Measurements from ENCODE around the gene ACP5.

The ACP5 gene

GRCh38 chr19:11552666-11553372 is 24.6 kb downstream of the ACP5 start:
- peaks cover 35 to 73% of the 10 kb centered on the region in 2 experiments for H3K36me3 ChIP-seq (ENCODE audit: control insufficient read depth in 1 of 2, insufficient read depth in 2 of 2, low read depth in 1 of 2, low read length in 2 of 2)
- H2BK5ac ChIP-seq (ENCODE audit: low read depth, low read length, poor library complexity, severe bottlenecking), result no peak overlapping the region
- WGBS, result 89% methylated on average over 19 of the region's 20 CpGs
- H4K91ac ChIP-seq (ENCODE audit: low read length), result no peak overlapping the region
- DNase-seq, result no peak
- H3K14ac ChIP-seq (ENCODE audit: low read length in 2 of 2), result no peak overlapping the region
- no peak overlapping the region for H3K27ac ChIP-seq (ENCODE audit: low read length, poor library complexity, severe bottlenecking)
- no peak overlapping the region for H3K23ac ChIP-seq (ENCODE audit: low read length in 2 of 2)
- no peak overlapping the region for H2BK12ac ChIP-seq (ENCODE audit: low read length in 2 of 2)
- H3K4me2 ChIP-seq (ENCODE audit: low read length, poor library complexity, severe bottlenecking), result no peak overlapping the region
- no peak overlapping the region for H2AK5ac ChIP-seq (ENCODE audit: low read length, severe bottlenecking)
- no peak overlapping the region for H3K9ac ChIP-seq (ENCODE audit: low read length)
- no peak overlapping the region for H2BK15ac ChIP-seq (ENCODE audit: low read depth, poor library complexity, severe bottlenecking)
- no peak overlapping the region for H3K4ac ChIP-seq (ENCODE audit: low read depth in 1 of 2, low read length in 2 of 2)
- H3K9me3 ChIP-seq (ENCODE audit: control insufficient read depth, low read length), result no peaks in the 10 kb centered on the region
- no peak overlapping the region for H2AFZ ChIP-seq (ENCODE audit: low read depth, low read length)
- H3K79me1 ChIP-seq (replicated peaks; ENCODE audit: low read length, poor library complexity, severe bottlenecking), result peaks cover 25% of the 10 kb centered on the region
- H2BK120ac ChIP-seq (ENCODE audit: low read depth, low read length), result no peak overlapping the region
- H3K4me3 ChIP-seq (ENCODE audit: insufficient read depth in 1 of 2, low read depth in 1 of 2, low read length in 2 of 2), result no peak overlapping the region
- no peak overlapping the region for H4K8ac ChIP-seq (ENCODE audit: low read length)
- H3K18ac ChIP-seq (ENCODE audit: low read depth in 1 of 2, low read length in 2 of 2), result no peak overlapping the region
- H3K27me3 ChIP-seq (ENCODE audit: control insufficient read depth in 1 of 2, insufficient read depth in 1 of 2, low read length in 2 of 2), result no peaks in the 10 kb centered on the region
- peaks cover 6% of the 10 kb centered on the region for H3K4me1 ChIP-seq (ENCODE audit: control insufficient read depth, insufficient read depth, low read depth, low read length)

DNA sequence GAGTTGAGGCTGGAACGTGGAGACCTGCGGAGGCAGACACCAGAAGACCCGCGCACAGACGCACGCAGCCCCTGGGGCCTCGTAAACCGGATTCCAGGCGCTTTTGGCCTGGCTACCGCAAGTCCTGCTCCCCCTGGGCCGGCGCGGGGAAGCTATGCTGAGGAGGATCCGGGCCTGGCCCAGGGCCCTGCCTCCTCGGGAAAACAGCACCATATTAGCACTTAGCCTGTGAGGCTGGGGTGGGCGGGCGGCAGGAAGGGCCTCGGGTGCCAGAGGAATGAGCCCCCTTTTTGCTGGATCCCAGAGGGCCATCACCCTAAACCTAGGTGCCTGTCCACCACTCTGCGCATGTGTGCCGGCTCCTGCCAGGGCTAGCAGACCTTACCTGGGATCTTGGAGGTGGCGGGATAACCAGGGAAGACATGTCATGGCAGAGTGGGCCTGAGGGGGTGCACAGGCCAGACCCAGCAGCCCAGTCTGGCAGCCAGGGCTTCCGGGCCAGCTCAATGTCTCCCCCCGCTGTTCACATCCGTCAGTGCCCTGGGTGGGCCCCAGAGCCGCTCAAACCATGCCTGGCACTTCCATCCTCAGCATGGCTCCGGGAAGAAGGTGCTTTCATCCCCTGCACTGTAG is 25.7 kb downstream of the ACP5 start:
- H3K9ac ChIP-seq (ENCODE audit: low read length), result no peak overlapping the region
- H3K79me1 ChIP-seq (replicated peaks; ENCODE audit: low read length, poor library complexity, severe bottlenecking), result peaks cover 22% of the 10 kb centered on the region
- no peak overlapping the region for H2AK5ac ChIP-seq (ENCODE audit: low read length, severe bottlenecking)
- H3K27ac ChIP-seq (ENCODE audit: low read length, poor library complexity, severe bottlenecking), result no peak overlapping the region
- H2BK12ac ChIP-seq (ENCODE audit: low read length in 2 of 2), result no peak overlapping the region
- H2BK15ac ChIP-seq (ENCODE audit: low read depth, poor library complexity, severe bottlenecking), result no peak overlapping the region
- H4K91ac ChIP-seq (ENCODE audit: low read length), result no peak overlapping the region
- H3K27me3 ChIP-seq (ENCODE audit: control insufficient read depth in 1 of 2, insufficient read depth in 1 of 2, low read length in 2 of 2), result no peaks in the 10 kb centered on the region
- H3K4me3 ChIP-seq (ENCODE audit: insufficient read depth in 1 of 2, low read depth in 1 of 2, low read length in 2 of 2), result no peak overlapping the region
- peak overlapping the region; percentile 53 for H4K8ac ChIP-seq (ENCODE audit: low read length)
- H3K36me3 ChIP-seq (ENCODE audit: control insufficient read depth in 1 of 2, insufficient read depth in 2 of 2, low read depth in 1 of 2, low read length in 2 of 2), result peaks cover 35 to 75% of the 10 kb centered on the region in 2 experiments
- H3K14ac ChIP-seq (ENCODE audit: low read length in 2 of 2), result no peak overlapping the region
- H2AFZ ChIP-seq (ENCODE audit: low read depth, low read length), result no peak overlapping the region
- H3K18ac ChIP-seq (ENCODE audit: low read depth in 1 of 2, low read length in 2 of 2), result no peak overlapping the region
- H3K4me1 ChIP-seq (ENCODE audit: control insufficient read depth, insufficient read depth, low read depth, low read length), result no peaks in the 10 kb centered on the region
- no peak overlapping the region for H3K4me2 ChIP-seq (ENCODE audit: low read length, poor library complexity, severe bottlenecking)
- H3K23ac ChIP-seq (ENCODE audit: low read length in 2 of 2), result no peak overlapping the region
- DNase-seq, result no peak
- H3K4ac ChIP-seq (ENCODE audit: low read depth in 1 of 2, low read length in 2 of 2), result no peak overlapping the region
- H2BK120ac ChIP-seq (ENCODE audit: low read depth, low read length), result no peak overlapping the region
- H2BK5ac ChIP-seq (ENCODE audit: low read depth, low read length, poor library complexity, severe bottlenecking), result no peak overlapping the region
- no peaks in the 10 kb centered on the region for H3K9me3 ChIP-seq (ENCODE audit: control insufficient read depth, low read length)
- 88% methylated on average over 26 of the region's 26 CpGs for WGBS

GRCh38 chr19:11550265-11550664 is 27.2 kb downstream of the ACP5 start:
- H3K9ac ChIP-seq (ENCODE audit: low read length), result no peak overlapping the region
- no peak overlapping the region for H2BK15ac ChIP-seq (ENCODE audit: low read depth, poor library complexity, severe bottlenecking)
- H3K36me3 ChIP-seq (ENCODE audit: control insufficient read depth in 1 of 2, insufficient read depth in 2 of 2, low read depth in 1 of 2, low read length in 2 of 2), result peaks cover 27 to 63% of the 10 kb centered on the region in 2 experiments
- H2BK12ac ChIP-seq (ENCODE audit: low read length in 2 of 2), result no peak overlapping the region
- H3K27ac ChIP-seq (ENCODE audit: low read length, poor library complexity, severe bottlenecking), result no peak overlapping the region
- no peak overlapping the region for H3K4ac ChIP-seq (ENCODE audit: low read depth in 1 of 2, low read length in 2 of 2)
- H3K27me3 ChIP-seq (ENCODE audit: control insufficient read depth in 1 of 2, insufficient read depth in 1 of 2, low read length in 2 of 2), result no peaks in the 10 kb centered on the region
- H2BK120ac ChIP-seq (ENCODE audit: low read depth, low read length), result no peak overlapping the region
- no peak overlapping the region for H3K23ac ChIP-seq (ENCODE audit: low read length in 2 of 2)
- H3K4me2 ChIP-seq (ENCODE audit: low read length, poor library complexity, severe bottlenecking), result no peak overlapping the region
- H4K8ac ChIP-seq (ENCODE audit: low read length), result no peak overlapping the region
- no peak overlapping the region for H3K4me3 ChIP-seq (ENCODE audit: insufficient read depth in 1 of 2, low read depth in 1 of 2, low read length in 2 of 2)
- no peak for DNase-seq
- H3K4me1 ChIP-seq (ENCODE audit: control insufficient read depth, insufficient read depth, low read depth, low read length), result peaks cover 3% of the 10 kb centered on the region
- no peak overlapping the region for H4K91ac ChIP-seq (ENCODE audit: low read length)
- no peak overlapping the region for H2AFZ ChIP-seq (ENCODE audit: low read depth, low read length)
- 94% methylated on average over 8 of the region's 8 CpGs for WGBS
- H3K14ac ChIP-seq (ENCODE audit: low read length in 2 of 2), result no peak overlapping the region
- no peak overlapping the region for H2AK5ac ChIP-seq (ENCODE audit: low read length, severe bottlenecking)
- no peaks in the 10 kb centered on the region for H3K9me3 ChIP-seq (ENCODE audit: control insufficient read depth, low read length)
- H3K79me1 ChIP-seq (replicated peaks; ENCODE audit: low read length, poor library complexity, severe bottlenecking), result peaks cover 13% of the 10 kb centered on the region
- H3K18ac ChIP-seq (ENCODE audit: low read depth in 1 of 2, low read length in 2 of 2), result no peak overlapping the region
- H2BK5ac ChIP-seq (ENCODE audit: low read depth, low read length, poor library complexity, severe bottlenecking), result no peak overlapping the region

DNA sequence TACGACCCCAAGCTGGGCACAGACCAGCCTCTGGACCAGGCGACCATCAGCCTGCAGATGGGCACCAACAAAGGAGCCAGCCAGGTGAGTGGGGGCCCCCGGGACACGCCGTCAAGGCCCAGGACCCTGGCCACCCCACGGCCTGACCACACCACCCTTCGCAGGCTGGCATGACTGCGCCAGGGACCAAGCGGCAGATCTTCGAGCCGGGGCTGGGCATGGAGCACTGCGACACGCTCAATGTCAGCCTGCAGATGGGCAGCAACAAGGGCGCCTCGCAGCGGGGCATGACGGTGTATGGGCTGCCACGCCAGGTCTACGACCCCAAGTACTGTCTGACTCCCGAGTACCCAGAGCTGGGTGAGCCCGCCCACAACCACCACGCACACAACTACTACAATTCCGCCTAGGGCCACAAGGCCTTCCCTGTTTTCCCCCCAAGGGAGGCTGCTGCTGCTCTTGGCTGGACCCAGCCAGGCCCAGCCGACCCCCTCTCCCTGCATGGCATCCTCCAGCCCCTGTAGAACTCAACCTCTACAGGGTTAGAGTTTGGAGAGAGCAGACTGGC is 28.0 kb downstream of the ACP5 start:
- Histone ChIP-seq H3K27me3 (ENCODE audit: control insufficient read depth in 1 of 2, insufficient read depth in 1 of 2, low read length in 2 of 2) (no peaks in the 10 kb centered on the region), H3K4me1 (ENCODE audit: control insufficient read depth, insufficient read depth, low read depth, low read length) (peaks cover 3% of the 10 kb centered on the region), H3K9me3 (ENCODE audit: control insufficient read depth, low read length) (no peaks in the 10 kb centered on the region), H3K9ac (ENCODE audit: low read length) (no peak overlapping the region), H3K23ac (ENCODE audit: low read length in 2 of 2) (no peak overlapping the region), H3K79me1 (replicated peaks; ENCODE audit: low read length, poor library complexity, severe bottlenecking) (peaks cover 11% of the 10 kb centered on the region), H4K8ac (ENCODE audit: low read length) (no peak overlapping the region), H2AFZ (ENCODE audit: low read depth, low read length) (no peak overlapping the region), H2BK5ac (ENCODE audit: low read depth, low read length, poor library complexity, severe bottlenecking) (no peak overlapping the region), H3K4ac (ENCODE audit: low read depth in 1 of 2, low read length in 2 of 2) (no peak overlapping the region), H3K27ac (ENCODE audit: low read length, poor library complexity, severe bottlenecking) (no peak overlapping the region), H2BK12ac (ENCODE audit: low read length in 2 of 2) (no peak overlapping the region), H3K4me3 (ENCODE audit: insufficient read depth in 1 of 2, low read depth in 1 of 2, low read length in 2 of 2) (no peak overlapping the region), H2BK120ac (ENCODE audit: low read depth, low read length) (no peak overlapping the region), H3K18ac (ENCODE audit: low read depth in 1 of 2, low read length in 2 of 2) (no peak overlapping the region), H2BK15ac (ENCODE audit: low read depth, poor library complexity, severe bottlenecking) (no peak overlapping the region), H3K4me2 (ENCODE audit: low read length, poor library complexity, severe bottlenecking) (no peak overlapping the region), H4K91ac (ENCODE audit: low read length) (peak overlapping the region; percentile 46), H3K36me3 (ENCODE audit: control insufficient read depth in 1 of 2, insufficient read depth in 2 of 2, low read depth in 1 of 2, low read length in 2 of 2) (peaks cover 25 to 59% of the 10 kb centered on the region in 2 experiments), H3K14ac (ENCODE audit: low read length in 2 of 2) (no peak overlapping the region), H2AK5ac (ENCODE audit: low read length, severe bottlenecking) (no peak overlapping the region)
- WGBS, result 97% methylated on average over 23 of the region's 24 CpGs
- DNase-seq, result no peak
